GM19023 (cell line): ENCODE measurements around the gene KIF25.

Experiments used
- ATAC-seq: cut with Tn5 transposase; IDR thresholded peaks from one replicate; pipeline ENCODE4 v1.9.1; 2021; ENCODE audit warnings: mild to moderate bottlenecking, moderate library complexity; ENCODE audit not compliant: unreplicated experiment

The KIF25 gene

DNA sequence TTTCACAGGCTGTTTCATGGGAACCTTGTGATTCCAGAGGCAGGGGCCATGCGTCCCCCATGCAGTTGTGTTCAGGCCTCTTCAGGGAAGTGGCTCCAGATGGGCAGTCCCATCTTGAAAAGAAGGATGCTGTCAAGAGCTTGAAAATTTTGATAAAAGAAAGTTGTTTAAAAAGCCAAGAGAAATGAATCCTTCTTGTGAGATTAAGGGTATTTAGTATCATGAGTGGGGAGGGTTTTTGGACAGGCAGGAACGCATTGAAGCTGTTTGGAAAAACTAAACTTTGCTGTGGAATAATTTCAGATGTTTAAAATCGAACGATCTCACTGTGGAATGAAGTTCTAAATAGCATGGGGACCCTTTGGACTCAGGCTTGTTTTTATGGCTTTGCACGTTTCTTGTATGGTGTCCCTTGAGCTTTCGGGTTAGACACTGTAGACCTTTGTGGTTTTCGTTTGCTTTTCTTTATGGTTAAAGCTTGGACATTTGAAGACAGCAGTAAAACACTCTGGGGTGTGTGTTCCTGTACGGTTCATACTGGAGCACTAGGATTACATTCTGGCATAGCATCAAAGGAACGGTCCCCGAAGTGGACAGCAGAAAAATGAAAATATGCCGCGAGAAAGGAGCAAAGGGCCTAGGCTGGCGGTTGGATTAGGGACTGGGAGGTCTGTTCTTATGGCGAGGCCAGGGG lies 18.2 kb downstream of the KIF25 start:
- no peak for ATAC-seq

DNA sequence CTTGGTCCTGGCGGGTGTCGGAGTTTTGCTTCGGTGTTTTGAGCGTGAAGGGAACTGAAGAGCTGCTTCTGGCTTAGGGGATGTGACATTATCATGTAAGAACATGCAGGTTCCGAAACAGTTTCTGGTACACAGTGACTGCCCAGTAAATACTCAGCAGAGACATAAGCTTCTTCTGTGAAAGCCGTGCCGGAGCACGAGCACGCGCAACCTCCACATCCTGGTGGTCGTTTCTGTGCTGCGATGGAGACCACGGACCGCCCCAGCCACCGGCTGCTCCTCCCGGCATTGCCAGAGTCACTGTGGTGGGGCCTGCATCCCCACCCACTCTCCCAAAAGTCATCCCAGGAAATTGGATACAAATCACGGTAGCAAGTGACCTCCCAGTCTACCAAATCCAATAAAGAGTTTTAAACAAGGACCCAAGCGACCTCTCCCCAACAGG lies 18.7 kb downstream of the KIF25 start:
- no peak for ATAC-seq

DNA sequence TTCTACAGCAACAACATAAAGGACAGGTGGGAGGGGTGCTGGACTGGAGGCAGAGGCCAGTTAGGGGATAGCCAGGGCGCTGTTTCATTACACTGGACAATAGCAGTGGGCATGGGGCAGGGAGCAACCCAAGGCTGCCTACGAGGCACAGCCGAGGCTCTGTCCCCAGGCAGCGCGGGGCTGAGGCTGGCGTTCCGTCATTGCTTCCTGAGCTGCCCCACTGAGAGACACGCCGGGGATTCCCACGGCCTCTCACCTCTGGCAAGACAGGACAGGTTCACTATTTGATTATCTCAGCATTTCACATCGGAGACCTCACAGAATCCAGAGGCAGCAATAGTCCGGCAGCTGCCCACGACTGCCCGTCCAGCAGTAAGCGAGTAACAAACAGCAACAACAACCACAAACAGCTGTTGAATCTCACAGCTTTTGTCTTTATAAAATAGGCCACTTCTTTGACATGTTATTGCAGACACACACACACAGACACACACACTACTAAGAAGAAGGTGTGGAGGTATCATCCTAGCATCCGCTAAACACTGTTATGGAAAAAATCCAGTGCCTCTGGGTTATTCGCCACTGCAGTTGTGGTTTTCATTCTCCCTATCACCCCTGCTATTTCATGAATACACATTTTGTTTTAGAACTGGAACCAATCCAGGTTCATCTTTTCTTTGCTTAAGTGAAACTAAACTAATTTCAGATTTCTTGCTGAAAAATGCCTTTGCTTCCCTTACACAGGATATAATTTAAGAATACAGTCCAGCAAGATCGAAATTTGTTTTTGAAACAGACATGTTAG lies 19.5 kb downstream of the KIF25 start:
- ATAC-seq, result no peak

DNA sequence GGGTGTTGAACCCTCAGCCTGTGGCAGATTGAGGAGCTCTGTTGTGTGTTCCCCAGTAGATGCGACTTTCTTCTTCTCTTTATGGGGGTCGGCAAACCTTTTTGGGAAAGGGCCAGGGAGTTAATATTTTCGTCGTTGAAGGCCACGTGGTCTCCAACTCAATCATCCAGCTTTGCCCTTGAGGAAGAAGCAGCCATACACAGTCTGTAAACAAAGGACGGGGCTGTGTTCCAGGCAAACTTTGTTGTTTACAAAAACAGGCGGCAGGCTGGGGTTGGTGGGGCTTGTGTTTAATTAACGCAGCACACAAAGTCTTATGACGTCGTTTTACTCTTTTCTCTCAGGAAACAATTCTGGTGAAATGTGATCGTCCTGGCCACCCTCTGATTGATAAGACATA lies 20.2 kb downstream of the KIF25 start:
- no peak for ATAC-seq

DNA sequence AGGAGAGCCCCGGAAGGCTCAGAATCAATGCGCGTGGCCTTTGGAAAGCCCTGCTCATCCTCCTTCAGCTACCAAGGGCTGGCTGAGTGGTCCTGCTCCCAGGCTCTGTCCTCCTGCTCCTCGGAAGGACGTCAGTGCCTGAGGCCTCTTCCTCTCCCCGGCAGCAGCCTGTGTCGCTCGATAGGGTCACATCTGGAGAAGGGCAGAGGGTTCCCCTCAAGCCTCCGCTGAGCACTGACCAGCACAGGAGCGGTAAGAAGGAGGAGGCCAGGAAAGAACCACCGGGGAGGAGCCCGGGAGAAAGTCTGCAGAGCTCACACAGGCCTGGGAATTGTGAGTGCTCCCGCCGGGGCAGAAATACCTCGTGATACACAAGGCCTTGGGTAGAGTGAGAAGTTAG lies 21.2 kb downstream of the KIF25 start:
- no peak for ATAC-seq

DNA sequence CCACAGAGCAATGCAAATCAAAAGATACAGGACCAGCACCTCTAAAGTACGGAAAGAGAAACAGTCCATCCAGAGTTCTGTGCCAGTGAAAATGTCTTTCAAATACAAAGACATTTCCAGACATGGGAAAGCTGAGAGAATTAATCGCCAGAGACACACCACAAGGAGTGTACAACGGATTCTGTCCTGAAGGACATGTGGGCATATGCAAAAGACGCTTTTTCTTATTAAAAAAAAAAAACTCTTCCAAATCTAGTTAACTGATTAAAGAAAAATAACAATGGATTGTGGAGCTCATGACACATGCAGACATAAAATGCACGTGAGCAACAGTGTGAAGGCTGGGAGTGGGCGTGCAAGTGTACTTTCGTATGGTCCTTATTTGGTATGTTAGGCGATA lies 22.8 kb downstream of the KIF25 start:
- ATAC-seq, result no peak

DNA sequence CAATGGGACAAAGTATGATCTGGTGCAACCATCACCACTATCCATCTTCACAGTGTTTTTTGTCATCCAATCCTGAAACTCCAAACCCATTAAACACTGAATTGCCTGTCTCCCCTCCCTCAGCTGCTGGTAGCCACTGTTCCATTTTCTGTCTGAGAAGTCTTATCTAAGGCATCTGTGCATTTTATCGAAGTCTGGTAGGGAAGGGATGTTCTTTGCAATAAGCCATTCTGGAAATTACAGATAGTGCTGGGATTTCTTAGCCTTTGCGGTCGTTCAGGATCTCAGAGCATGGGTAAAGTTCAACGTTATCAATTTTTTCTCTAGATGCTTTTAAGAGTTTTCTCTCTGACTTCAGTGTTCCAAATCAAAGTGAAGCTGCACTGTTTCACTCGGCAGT lies 24.1 kb downstream of the KIF25 start:
- ATAC-seq, result no peak

DNA sequence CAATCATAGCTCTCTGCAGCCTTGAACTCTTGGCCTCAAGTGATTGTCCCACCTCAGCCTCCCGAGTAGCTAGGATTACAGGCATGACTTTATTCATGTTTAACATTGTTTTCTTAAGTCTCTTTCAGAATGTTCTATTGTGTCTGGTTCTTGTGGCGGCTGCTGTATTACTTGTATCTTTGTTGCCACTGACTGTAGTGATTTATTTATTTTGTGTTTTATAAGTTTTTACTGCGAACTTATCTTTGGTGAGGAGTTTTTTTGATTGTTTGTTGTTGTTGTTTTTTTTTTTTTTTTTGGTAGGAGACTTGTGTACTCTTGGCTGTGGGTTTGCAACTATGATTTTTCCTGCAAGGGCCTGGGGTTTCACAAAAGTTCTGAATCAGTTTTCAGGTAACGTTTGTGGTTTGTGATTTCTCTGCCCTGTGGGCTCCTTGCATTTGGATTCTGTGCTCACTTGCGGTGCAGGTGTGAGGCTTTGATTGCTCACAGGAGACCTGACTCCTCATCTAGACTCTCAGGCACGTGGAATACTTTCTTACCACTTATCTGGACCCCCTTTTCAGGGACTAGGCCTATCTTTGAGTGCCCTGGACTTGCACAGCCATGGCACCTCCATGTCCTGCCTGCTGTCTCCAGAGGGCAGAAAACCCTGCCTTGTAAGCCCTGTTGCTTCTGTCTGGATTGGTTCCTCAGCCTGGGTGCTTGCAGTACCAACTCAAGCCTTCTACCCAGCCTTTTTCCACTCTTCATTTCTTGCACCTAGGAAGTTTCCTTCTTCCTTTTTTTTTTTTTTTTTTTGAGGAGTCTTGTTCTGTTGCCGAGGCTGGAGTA lies 25.2 kb downstream of the KIF25 start:
- ATAC-seq, result no peak

DNA sequence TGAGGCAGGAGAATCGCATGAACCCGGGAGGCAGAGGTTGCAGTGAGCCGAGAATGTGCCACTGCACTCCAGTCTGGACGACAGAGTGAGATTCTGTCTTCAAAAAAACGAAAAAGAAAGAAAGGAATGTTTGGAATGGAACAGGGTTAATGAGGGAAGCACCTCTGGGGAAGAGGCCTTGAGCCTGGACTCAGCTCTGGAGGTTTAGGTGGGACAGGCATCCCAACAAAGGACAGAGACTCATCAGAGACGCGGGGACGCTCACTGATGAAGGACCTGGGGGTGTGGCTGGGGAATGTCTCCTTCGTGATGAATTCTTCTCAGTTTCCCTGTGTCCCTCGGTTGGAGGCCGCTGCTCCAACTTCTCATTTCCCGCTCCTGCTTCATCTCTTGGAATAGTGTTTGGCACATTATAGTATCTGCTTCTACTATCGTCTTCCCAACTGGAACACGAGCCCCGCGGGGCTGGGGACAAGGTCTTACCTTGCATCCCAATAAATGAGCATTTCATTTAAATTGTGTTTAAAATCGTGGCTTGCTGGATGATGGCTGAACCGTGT lies 27.6 kb downstream of the KIF25 start:
- ATAC-seq, result no peak

DNA sequence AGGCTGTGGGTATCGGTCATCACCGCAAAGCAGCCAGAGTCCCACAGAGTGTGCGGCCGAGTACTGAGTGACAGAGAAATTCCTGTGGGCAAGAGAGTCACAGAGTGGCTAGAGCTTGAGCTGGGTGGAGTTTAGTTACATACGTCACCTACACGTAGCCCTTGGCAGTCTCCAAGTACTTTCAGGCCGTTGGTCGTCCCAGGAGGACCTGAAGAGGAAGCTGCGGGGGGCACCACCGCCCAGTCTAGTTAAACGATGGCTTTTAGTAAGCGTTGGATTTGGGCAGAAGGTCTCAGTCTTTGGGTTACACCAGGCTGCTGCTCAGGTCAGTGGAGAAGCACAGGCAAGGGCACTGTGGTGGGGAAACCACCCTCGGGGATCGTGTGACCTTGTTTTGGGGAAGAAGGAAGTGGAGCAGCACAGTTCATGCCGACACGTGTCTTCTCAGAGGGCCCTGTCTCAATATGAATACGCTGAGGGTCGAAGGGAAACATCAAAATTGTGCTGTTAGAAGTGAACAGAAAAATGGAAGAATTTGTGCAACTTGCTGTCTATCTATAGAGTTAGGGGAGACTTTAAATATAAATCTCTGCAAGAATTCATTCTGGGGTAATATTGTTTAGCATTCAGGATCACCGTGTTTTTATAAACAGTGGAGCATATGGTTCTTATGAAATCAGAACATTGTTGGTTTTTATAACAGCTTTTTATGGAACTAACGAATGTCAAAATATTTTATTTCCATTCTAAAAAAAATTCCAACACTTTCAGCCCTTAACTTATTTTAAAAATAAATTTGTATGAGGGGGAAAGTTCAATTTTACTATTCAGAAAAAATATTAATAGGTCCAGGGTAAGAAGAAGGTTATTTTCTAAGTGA lies 28.6 kb downstream of the KIF25 start:
- ATAC-seq, result no peak

DNA sequence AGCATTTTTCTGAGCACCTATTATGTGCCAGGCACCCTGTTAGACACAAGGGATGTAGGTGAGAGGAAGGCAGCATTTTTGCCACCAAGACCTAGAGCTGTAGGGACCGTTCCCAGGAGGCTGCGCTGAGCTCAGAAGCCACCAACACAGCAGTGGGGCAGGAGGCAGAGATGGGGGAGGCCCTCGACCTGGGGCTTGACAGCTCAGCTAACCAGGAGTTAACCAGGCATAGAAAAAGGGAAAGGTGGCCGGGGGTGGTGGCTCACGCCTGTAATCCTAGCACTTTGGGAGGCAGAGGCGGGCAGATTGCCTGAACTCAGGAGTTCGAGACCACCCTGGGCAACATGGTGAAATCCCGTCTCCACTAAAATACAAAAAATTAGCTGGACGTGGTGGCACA lies 29.5 kb downstream of the KIF25 start:
- no peak for ATAC-seq

DNA sequence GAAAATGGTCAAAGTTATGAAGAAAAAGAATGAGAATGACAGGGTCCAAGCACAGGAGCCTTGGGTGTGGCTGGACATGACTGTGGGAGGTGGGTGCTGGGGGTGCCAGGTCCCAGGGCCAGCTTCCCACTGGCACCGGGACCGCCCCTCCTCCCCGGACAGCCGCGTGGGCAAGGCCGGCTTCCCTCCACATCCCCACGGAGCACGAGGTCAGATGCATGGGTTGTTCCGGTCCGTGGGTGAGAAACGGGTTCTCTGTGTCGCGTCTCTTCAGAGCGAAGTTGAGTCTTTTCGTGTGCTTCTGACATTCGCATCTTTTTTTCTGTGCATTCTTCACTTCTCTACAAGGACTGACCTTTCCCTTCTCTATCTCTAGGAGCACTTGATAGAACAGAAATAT lies 30.1 kb downstream of the KIF25 start:
- no peak for ATAC-seq

DNA sequence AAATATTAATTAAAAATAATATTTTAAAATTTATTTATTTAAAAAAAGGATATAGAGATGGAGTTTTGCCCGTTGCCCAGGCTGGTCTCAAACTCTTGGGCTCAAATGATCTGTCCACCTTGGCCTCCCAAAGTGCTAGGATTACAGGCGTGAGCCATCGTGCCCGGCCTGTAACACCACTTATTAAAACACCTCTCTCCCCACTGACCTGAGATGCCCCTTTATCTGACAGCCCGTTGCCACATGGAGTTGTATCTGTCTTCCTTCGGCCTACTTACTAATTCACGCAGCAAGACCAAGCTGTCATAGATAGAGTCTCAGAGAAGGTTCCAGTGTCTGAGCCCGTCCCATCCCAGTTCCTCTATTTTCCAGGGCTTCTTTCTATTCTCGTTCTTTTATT lies 30.7 kb downstream of the KIF25 start:
- ATAC-seq, result no peak

DNA sequence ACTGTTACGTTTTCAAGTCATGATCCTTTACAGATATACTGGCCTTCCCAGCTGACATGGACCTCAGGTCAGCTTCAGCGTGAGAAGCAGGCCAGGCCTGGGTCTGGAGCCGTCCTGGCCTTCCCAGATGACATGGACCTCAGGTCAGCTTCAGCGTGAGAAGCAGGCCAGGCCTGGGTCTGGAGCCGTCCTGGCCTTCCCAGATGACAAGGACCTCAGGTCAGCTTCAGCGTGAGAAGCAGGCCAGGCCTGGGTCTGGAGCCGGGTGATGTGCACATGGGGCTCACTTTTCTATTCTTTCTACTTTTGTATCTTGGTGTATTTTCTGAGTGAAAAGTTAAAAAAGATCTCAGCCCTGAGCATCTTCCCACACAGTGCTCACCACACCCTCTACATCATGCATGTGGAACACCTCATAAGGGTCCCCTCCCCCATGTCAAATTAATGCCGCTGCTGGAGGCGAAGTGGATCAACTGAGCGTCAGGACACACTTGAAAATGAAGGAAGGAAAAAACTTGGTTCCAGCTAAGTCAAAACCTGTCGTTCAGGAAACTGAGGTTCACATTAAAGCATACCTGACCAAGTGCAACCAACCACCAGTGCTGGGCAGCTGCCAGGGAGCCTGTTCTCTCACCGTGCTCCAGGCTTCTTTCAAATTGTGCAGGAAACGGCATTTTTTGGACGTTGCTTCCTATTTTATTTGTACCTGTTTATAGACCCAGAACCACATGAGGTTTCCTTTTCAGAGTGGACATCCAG lies 32.2 kb downstream of the KIF25 start:
- ATAC-seq, result no peak

DNA sequence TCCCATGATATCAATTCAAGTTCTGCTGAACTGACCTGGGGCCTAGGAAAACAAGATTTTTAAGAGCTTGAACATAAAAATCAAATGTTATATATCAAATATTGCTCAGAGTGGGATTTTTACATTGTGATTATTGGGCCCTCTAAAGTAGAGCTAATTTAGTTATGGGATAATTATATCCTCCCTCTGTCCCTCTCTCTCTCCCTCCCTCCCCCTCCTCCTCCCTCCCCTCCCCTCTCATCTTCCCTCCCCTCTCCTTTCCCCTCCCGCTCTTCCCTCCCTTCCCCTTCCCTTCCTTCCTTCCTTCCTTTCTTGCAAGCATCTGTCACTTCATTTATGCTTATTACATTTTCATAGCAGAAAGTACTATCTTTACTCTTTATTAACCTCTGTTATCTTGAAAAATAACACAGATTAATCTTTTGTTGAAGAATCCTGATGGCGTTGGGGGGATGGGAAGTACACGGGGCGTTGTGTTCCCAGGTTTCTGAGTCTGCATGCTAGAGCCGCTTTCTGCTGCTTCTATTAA lies 32.8 kb downstream of the KIF25 start:
- no peak for ATAC-seq

DNA sequence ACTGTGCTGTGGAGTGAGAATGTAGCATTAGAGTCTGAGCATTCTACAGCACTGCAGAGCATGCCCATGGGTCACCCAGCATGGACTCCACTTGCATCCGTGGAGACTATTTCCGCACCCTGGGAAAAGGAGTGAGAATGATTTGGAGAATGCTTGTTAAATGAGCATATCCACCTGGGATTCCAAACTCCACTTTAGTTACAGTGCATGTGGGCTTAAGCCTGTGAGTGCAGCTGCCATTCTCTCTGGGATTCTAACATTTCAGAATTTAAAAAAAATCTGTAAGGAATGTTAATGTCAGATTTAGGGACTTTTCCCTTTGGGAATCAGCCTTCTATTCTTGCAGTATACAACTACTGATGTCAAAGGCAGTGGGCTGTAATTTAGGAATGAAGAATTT lies 33.4 kb downstream of the KIF25 start:
- no peak for ATAC-seq

DNA sequence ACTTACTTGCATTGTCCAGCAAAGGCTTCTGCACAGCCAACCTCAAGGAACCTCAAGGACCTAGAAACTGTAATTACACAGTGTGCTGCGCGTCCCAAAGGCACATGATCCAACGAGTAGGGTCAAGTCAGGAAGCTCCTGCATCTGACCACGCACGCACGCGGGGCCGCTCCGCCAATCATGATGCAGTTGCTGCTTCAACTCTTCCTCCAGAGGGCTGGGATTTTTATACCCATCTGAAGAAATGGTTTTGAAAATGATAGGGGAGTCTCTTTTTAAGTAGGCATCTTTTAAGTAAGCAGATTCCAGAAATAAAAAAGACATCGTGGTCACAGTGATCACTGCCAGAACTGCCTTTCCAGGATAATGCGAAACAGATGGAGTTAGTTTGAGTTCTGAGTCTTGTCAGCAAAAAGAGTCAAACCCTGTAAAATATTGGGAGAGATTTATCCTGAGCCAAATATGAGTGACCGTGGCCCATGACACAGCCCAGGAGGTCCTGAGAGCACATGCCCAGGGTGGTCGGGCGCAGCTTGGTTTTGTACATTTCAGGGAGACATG lies 34.0 kb downstream of the KIF25 start:
- ATAC-seq, result no peak

DNA sequence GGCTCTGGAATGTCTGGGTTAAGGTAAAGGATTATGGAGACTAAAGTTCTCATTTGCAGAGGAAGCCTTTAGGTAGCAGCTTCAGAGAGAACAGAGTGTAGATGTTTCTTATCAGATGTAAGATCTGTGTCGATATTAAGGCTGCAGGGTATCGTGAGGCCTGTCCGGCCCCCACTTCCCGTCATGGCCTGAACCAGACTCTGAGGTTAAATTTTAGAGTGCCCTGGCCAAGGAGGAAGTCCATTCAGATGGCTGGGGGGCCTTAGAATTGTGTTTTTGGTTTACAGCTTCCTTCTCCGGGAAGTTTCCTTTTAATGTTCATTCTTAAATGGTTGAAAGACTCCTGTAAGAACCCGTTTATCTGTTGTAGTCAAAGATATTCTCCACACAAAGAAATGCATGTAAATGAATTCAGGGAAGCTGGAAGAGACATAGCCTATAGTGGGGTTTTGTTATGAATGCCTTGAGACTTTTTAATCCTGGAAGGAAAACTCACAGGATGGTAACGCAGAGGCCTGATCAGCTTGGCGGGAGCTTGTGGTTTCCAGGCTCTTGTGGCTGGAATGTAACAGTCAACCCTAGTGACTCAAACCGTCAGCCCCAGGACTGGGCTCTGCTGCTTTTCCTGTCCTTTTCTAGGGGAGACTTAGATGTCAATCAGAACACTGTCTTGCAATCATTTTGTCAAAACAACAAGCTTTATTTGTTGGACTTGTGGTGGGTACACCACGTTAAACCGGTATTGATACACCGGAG lies 34.7 kb downstream of the KIF25 start:
- ATAC-seq, result no peak
